SK-N-MC (cell line): ENCODE measurements around the gene PCDHA8.

Experiments
- EZH2 ChIP-seq: fragments of 200-600 bp; sonication (generic); IDR thresholded peaks from one replicate; pipeline ENCODE4 v1.6.1; 2017; ENCODE audit warnings: antibody characterized with exemption
- FOXP2 ChIP-seq: optimal IDR thresholded peaks from 2 replicates; pipeline ENCODE3; 2011; ENCODE audit warnings: mild to moderate bottlenecking, moderate library complexity; ENCODE audit not compliant: insufficient read depth; ENCODE audit errors: extremely low read length, control extremely low read depth
- POLR2AphosphoS5 ChIP-seq: IDR thresholded peaks from 2 replicates; pipeline ENCODE4 v1.6.1; 2012; ENCODE audit warnings: mild to moderate bottlenecking, low read depth, low read length, borderline replicate concordance

DNA sequence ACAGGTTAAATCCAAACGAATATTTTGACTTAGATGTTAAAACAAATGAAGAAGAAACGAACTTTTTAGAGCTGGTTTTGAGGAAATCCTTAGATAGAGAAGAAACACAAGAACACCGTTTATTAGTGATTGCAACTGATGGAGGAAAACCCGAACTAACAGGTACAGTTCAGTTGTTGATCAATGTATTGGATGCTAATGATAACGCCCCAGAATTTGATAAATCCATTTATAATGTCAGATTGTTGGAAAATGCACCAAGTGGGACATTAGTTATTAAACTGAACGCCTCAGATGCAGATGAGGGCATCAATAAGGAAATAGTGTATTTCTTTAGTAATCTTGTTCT, 18.7 kb upstream of the PCDHA8 start:
- TF ChIP-seq POLR2AphosphoS5: no peak
- TF ChIP-seq EZH2: no peak
- TF ChIP-seq FOXP2: no peak
